Activated CD4-positive, alpha-beta T cell treated with anti-CD3 and anti-CD28 coated beads, Interleukin-2, amount 10 ng/mL, durations not matched to agents 7 days and 5 days (primary cell): ENCODE measurements around the gene ZBTB32. TPM values are rescaled to one million over a fixed set of nuclear protein-coding genes. Genes with fewer than 3 reads are reported as not detected.

Source experiments
- CTCF ChIA-PET: fragments of 350-600 bp; sonication (Branson Sonifier 250); formaldehyde crosslinking; loops from one replicate; lab custom pipeline; 2021; ENCODE audit warnings: antibody characterized with exemption; lab: Charles Lee
- POLR2A ChIA-PET: fragments of 350-600 bp; sonication (Branson Sonifier 250); formaldehyde crosslinking; loops from one replicate; lab custom pipeline; 2021; ENCODE audit warnings: antibody characterized with exemption; lab: Charles Lee
- DNase-seq: peaks from one replicate; pipeline ENCODE4 v3.0.0-alpha.2; 2020
- H3K27ac Mint-ChIP-seq: one replicate; pipeline ENCODE4 v1.8.0; 2021; ENCODE audit warnings: mild to moderate bottlenecking, moderate library complexity, mixed read lengths
- H3K27me3 Mint-ChIP-seq: one replicate; pipeline ENCODE4 v1.8.0; 2021; ENCODE audit warnings: mixed read lengths
- H3K36me3 Mint-ChIP-seq: one replicate; pipeline ENCODE4 v1.8.0; 2021; ENCODE audit warnings: low read depth, mixed read lengths
- H3K4me1 Mint-ChIP-seq: one replicate; pipeline ENCODE4 v1.8.0; 2021; ENCODE audit warnings: mixed read lengths
- H3K4me3 Mint-ChIP-seq: one replicate; pipeline ENCODE4 v1.8.0; 2021; ENCODE audit warnings: mild to moderate bottlenecking, moderate library complexity, mixed read lengths
- H3K9me3 Mint-ChIP-seq: one replicate; pipeline ENCODE4 v1.8.0; 2021; ENCODE audit warnings: mixed read lengths
- total RNA-seq, 2 experiments: library from RNA; stranded (reverse); gene quantifications; one replicate each; pipeline ENCODE4 v1.2.3, GENCODE V29; 2021

Gene ZBTB32
- total RNA-seq, 2 experiments from 2014 or later: 15.4 to 17.3 TPM

DNA sequence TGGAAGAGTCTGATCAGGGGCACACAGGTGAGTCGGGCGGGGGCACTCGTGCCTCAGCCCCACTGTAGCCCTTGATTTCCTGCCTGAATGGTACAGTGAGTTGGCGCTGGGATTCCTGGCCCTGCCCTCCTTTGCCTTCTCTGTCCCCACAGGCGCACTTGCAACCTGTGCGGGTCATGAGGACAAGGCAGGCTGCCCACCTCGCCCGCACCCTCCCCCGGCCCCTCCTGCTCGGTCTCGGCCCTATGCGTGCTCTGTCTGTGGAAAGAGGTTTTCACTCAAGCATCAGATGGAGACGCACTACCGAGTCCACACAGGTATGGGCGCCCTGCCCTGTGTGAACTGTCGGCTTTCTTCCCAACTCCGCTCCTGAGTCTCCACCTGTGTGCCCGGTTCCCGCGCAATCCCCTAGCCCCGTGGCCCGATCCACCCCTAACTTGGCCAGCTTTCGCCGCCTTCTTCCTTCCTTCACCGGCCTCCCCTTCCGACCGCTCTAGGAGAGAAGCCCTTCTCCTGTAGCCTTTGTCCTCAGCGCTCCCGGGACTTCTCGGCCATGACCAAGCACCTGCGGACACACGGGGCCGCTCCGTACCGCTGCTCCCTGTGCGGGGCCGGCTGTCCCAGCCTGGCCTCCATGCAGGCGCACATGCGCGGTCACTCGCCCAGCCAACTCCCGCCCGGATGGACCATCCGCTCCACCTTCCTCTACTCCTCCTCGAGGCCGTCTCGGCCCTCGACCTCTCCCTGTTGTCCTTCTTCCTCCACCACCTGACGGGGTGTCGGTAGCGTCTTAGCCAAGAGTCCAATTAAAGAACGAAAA is 11.8 kb downstream of the ZBTB32 start:
- DNase-seq: no peak
- H3K27ac Mint-ChIP-seq: peak overlapping the region; percentile 94
- ChIA-PET CTCF (interaction anchor here (0.6 to 6.0 kb wide), 5 partner anchors 14 to 167 kb away, joined by 3 to 72 read pairs (median 4); partner anchors contain the start of gene LIN37), POLR2A (interaction anchor here (0.6 kb wide), 1 partner anchor 32 kb away, joined by 3 read pairs; the partner anchor contains the start of gene LIN37)
- H3K9me3 Mint-ChIP-seq: no peaks in the 10 kb centered on the region
- H3K36me3 Mint-ChIP-seq: peaks cover 15% of the 10 kb centered on the region
- H3K27me3 Mint-ChIP-seq: no peaks in the 10 kb centered on the region
- H3K4me1 Mint-ChIP-seq: peaks cover 69% of the 10 kb centered on the region
- peak overlapping the region; percentile 87 for H3K4me3 Mint-ChIP-seq

DNA sequence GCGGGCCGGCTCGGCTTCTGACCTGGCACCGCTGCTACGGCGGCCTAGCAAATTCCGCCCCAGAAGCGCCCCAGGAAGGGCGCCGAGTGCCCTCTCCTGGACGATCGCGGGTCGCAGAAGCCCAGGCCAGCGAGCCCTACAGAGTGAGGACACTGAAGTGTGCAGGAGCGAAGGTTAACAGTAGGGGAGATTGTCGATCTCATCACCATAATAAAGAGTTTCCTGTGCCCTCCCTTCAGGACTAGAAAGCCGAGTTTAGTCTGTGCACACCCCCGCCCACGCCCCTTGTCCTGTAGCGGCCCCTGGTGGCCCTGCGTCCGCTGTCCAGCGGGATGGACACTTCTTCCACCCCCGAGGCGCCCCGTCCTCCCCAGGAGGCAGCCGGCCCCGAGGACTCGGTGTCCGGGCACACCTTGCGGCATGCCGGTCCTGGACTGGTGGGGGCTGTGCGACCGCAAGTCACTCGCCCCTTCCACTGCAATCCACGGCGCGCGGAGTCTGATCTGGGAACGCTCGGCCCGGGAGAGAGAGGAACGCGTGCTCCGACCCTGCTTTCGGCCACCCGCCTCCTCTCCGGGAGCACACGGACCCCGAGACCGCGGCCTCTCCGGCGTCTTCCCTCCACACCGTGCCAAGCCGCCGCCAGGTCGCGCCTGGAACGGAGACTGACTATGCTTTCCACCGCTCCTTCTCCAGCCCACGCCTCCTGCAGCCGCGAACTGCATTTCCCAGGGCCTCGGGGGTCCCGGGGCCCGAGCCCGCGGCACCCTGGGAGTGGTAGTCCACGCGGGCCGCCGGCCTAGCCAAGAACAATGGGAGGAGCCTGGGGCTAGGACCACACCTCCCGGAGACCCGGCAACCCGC is 12.7 kb downstream of the ZBTB32 start:
- CTCF ChIA-PET: interaction anchor here (1.8 to 6.0 kb wide), 3 partner anchors 15 to 31 kb away, joined by 4 to 72 read pairs (median 12); partner anchors contain the start of gene LIN37
- no peaks in the 10 kb centered on the region for H3K27me3 Mint-ChIP-seq

DNA sequence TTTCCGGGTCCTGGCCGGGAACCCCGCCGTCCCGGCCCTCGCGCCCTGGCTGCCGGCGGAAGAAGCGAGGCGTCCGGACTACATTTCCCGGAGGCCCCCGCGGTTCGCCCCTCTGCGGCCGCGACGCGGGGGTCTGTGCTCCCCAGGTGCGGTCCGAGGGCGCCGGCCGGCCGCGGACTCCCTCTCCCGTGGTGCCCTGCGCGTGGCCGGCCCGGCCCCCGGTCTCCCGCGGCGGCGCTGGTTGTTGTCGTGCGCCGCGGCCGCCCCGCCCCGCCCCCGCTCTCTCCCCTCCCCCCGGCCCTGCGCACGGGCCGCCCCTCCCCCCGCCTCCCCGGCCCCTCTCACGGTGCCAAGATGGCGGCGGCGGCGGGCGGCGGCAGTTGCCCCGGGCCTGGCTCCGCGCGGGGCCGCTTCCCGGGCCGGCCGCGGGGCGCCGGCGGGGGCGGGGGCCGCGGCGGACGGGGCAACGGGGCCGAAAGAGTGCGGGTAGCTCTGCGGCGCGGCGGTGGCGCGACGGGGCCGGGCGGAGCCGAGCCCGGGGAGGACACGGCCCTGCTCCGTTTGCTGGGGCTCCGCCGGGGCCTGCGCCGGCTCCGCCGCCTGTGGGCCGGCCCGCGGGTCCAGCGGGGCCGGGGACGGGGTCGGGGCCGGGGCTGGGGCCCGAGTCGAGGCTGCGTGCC is 13.4 kb downstream of the ZBTB32 start, which contains the start of gene KMT2B:
Gene KMT2B, plus strand, starts transcription at position 339 of the 680 bp plus-strand sequence. Its CDS starts 16 bp downstream, at position 355.
- H3K4me3 Mint-ChIP-seq: peak within 1 kb of the TSS; percentile 87
- POLR2A ChIA-PET: no interaction called here
- peaks cover 24% of the 10 kb centered on the region for H3K36me3 Mint-ChIP-seq
- H3K9me3 Mint-ChIP-seq: no peaks in the 10 kb centered on the region
- H3K4me1 Mint-ChIP-seq: peaks cover 59% of the 10 kb centered on the region
- CTCF ChIA-PET: interaction anchor here (0.9 to 1.1 kb wide), 2 partner anchors 23 kb away, joined by 4 to 5 read pairs; no protein-coding TSS in a partner anchor
- H3K27ac Mint-ChIP-seq: peak within 1 kb of the TSS; percentile 94
- DNase-seq: no peak
- H3K27me3 Mint-ChIP-seq: no peaks in the 10 kb centered on the region

More for the DNA sequence above, 12.7 kb downstream of the ZBTB32 start:
- Mint-ChIP-seq H3K36me3 (peaks cover 17% of the 10 kb centered on the region), H3K4me3 (peak overlapping the region; percentile 87), H3K27ac (peak overlapping the region; percentile 94), H3K4me1 (peaks cover 66% of the 10 kb centered on the region), H3K9me3 (no peaks in the 10 kb centered on the region)
- DNase-seq: peak; percentile 97
- POLR2A ChIA-PET: no interaction called here

DNA sequence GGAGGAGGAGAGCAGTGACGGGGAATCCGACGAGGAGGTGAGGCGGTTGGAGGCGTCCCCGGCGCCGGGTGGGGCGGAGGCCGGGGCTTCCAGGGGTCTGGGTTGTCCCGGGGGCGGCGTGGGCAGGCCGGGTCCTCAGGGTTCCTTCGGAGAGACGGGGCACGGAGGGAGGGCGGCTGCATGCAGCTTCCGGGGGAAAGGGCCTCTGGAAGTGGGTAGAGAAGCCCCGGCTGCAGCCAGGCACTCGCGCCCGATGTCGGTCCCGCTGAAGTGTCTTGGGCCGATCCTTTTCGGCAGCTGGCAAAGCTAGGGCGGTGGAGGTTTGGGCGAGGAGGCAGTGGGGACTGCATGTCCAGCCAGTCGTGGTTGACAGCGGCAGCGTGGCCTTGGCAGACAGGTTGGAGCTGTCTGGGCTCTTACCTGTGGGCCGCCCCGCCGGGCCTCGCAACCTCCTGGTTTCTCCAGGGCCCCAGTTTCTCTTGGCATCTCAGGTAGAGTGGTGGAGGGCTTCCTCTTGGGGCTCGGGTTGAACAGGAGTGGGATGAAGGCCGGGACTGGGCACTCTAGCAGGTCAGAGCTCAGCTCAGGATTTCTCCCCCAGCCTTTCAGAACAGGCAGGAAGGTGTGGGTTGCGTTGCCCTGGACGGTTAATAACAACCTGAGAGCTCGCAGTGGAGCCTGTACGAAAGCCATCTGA is 14.1 kb downstream of the ZBTB32 start:
- H3K4me1 Mint-ChIP-seq: peaks cover 52% of the 10 kb centered on the region
- peaks cover 28% of the 10 kb centered on the region for H3K36me3 Mint-ChIP-seq
- H3K4me3 Mint-ChIP-seq: peak overlapping the region; percentile 87
- ChIA-PET CTCF (interaction anchor here (0.8 to 1.1 kb wide), 4 partner anchors 12 to 24 kb away, joined by 3 to 5 read pairs (median 4); no protein-coding TSS in a partner anchor), POLR2A (interaction anchor here (0.7 kb wide), 1 partner anchor 101 kb away, joined by 3 read pairs; no protein-coding TSS in a partner anchor)
- no peaks in the 10 kb centered on the region for H3K27me3 Mint-ChIP-seq
- peak overlapping the region; percentile 85 for H3K27ac Mint-ChIP-seq
- no peaks in the 10 kb centered on the region for H3K9me3 Mint-ChIP-seq
- DNase-seq: peak; percentile 54

DNA sequence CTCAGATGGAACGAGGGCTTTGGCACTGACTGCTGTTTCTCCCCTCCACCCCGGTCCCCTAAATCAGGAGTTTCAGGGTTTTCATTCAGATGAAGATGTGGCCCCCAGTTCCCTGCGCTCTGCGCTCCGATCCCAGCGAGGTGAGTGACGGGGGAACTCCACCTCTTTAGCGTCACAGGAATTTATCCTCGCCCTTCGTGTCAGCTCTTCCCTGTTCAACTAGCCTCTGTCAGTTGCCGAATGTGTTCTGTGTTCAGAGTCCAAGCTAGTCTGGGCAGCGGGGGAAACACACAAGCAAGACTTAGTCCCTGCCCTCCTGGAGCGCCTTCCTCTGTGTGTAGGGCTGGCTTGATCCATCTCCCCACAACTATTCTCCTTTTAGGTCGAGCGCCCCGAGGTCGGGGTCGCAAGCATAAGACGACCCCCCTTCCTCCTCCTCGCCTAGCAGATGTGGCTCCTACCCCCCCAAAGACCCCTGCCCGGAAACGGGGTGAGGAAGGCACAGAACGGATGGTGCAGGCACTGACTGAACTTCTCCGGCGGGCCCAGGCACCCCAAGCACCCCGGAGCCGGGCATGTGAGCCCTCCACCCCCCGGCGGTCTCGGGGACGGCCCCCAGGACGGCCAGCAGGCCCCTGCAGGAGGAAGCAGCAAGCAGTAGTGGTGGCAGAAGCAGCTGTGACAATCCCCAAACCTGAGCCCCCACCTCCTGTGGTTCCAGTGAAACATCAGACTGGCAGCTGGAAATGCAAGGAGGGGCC is 15.2 kb downstream of the ZBTB32 start:
- CTCF ChIA-PET: interaction anchor here (1.1 kb wide), 1 partner anchor 17 kb away, joined by 4 read pairs; no protein-coding TSS in a partner anchor
- Mint-ChIP-seq H3K27ac (peak overlapping the region; percentile 85), H3K36me3 (peaks cover 34% of the 10 kb centered on the region)

DNA sequence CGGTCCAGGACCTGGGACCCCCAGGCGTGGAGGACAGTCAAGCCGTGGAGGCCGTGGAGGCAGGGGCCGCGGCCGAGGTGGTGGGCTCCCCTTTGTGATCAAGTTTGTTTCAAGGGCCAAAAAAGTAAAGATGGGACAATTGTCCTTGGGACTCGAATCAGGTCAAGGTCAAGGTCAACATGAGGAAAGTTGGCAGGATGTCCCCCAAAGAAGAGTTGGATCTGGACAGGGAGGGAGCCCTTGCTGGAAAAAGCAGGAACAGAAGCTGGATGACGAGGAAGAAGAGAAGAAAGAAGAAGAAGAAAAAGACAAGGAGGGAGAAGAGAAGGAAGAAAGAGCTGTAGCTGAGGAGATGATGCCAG is 15.8 kb downstream of the ZBTB32 start:
- Mint-ChIP-seq H3K9me3 (no peaks in the 10 kb centered on the region), H3K4me1 (peaks cover 35% of the 10 kb centered on the region), H3K4me3 (no peak overlapping the region), H3K27ac (peak overlapping the region; percentile 50), H3K36me3 (peaks cover 38% of the 10 kb centered on the region), H3K27me3 (no peaks in the 10 kb centered on the region)
- ChIA-PET CTCF (no interaction called here), POLR2A (no interaction called here)
- DNase-seq: no peak

More for the DNA sequence above, 15.2 kb downstream of the ZBTB32 start:
- DNase-seq: no peak
- Mint-ChIP-seq H3K9me3 (no peaks in the 10 kb centered on the region), H3K4me3 (peak overlapping the region; percentile 87), H3K4me1 (peaks cover 41% of the 10 kb centered on the region), H3K27me3 (no peaks in the 10 kb centered on the region)
- POLR2A ChIA-PET: no interaction called here

DNA sequence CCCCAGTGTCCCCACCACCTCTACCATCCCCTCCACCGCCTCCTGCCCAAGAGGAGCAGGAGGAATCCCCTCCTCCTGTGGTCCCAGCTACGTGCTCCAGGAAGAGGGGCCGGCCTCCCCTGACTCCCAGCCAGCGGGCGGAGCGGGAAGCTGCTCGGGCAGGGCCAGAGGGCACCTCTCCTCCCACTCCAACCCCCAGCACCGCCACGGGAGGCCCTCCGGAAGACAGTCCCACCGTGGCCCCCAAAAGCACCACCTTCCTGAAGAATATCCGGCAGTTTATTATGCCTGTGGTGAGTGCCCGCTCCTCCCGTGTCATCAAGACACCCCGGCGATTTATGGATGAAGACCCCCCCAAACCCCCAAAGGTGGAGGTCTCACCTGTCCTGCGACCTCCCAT is 16.3 kb downstream of the ZBTB32 start:
- ChIA-PET POLR2A (no interaction called here), CTCF (interaction anchor here (0.8 kb wide), 1 partner anchor 19 kb away, joined by 3 read pairs; no protein-coding TSS in a partner anchor)
- Mint-ChIP-seq H3K9me3 (no peaks in the 10 kb centered on the region), H3K27ac (no peak overlapping the region), H3K27me3 (no peaks in the 10 kb centered on the region), H3K4me1 (peaks cover 30% of the 10 kb centered on the region), H3K4me3 (no peak overlapping the region), H3K36me3 (peaks cover 43% of the 10 kb centered on the region)
- no peak for DNase-seq

DNA sequence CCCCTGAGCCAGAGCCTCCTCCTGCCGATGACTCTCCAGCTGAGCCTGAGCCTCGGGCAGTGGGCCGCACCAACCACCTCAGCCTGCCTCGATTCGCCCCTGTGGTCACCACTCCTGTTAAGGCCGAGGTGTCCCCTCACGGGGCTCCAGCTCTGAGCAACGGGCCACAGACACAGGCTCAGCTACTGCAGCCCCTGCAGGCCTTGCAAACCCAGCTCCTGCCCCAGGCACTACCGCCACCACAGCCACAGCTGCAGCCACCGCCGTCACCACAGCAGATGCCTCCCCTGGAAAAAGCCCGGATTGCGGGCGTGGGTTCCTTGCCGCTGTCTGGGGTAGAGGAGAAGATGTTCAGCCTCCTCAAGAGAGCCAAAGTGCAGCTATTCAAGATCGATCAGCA is 17.0 kb downstream of the ZBTB32 start:
- peak overlapping the region; percentile 19 for H3K27ac Mint-ChIP-seq
- peaks cover 50% of the 10 kb centered on the region for H3K36me3 Mint-ChIP-seq
- peaks cover 23% of the 10 kb centered on the region for H3K4me1 Mint-ChIP-seq
- ChIA-PET POLR2A (no interaction called here), CTCF (interaction anchor here (0.7 to 0.8 kb wide), 2 partner anchors 18 to 19 kb away, joined by 3 to 4 read pairs; no protein-coding TSS in a partner anchor)
- no peak for DNase-seq
- no peaks in the 10 kb centered on the region for H3K9me3 Mint-ChIP-seq
- H3K4me3 Mint-ChIP-seq: no peak overlapping the region
- H3K27me3 Mint-ChIP-seq: no peaks in the 10 kb centered on the region

DNA sequence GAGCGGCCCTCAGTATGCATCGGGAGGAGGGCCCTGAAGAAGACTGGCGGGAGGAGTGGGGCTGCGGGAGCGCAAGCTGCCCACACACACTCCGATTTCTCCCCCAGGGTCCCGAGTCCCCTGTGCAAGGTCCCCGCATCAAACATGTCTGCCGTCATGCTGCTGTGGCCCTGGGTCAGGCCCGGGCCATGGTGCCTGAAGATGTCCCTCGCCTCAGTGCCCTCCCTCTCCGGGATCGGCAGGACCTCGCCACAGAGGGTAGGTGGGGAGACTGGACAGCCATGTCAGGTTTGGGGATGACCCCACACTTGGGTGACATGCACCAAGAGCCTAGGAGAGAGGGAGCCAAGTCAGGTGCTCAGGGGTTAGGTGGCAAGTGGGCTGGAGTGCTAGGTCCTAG is 18.1 kb downstream of the ZBTB32 start:
- Mint-ChIP-seq H3K4me3 (no peak overlapping the region), H3K9me3 (no peaks in the 10 kb centered on the region), H3K27ac (peak overlapping the region; percentile 31), H3K36me3 (peaks cover 50% of the 10 kb centered on the region), H3K27me3 (no peaks in the 10 kb centered on the region), H3K4me1 (peaks cover 18% of the 10 kb centered on the region)
- ChIA-PET CTCF (interaction anchor here (0.8 to 1.7 kb wide), 2 partner anchors 14 to 20 kb away, joined by 3 to 5 read pairs; partner anchors contain the start of gene IGFLR1), POLR2A (interaction anchor here (0.5 kb wide), 1 partner anchor 68 kb away, joined by 3 read pairs; no protein-coding TSS in a partner anchor)
- no peak for DNase-seq

DNA sequence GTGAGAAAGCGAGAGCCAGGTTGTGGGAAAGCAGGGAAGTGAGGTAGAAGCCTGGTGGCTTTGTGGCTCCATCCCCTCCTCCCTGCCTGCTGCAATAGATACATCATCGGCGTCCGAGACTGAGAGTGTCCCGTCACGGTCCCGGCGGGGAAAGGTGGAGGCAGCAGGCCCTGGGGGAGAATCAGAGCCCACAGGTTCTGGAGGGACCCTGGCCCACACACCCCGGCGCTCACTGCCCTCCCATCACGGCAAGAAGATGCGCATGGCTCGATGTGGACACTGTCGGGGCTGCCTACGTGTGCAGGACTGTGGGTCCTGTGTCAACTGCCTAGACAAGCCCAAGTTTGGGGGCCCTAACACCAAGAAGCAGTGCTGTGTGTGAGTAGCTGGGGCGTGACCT is 18.5 kb downstream of the ZBTB32 start:
- Mint-ChIP-seq H3K4me3 (no peak overlapping the region), H3K9me3 (no peaks in the 10 kb centered on the region), H3K27ac (no peak overlapping the region), H3K36me3 (peaks cover 51% of the 10 kb centered on the region), H3K27me3 (no peaks in the 10 kb centered on the region), H3K4me1 (peaks cover 18% of the 10 kb centered on the region)
- POLR2A ChIA-PET: no interaction called here
- CTCF ChIA-PET: interaction anchor here (0.7 to 2.9 kb wide), 5 partner anchors 9 to 22 kb away, joined by 3 to 13 read pairs (median 3); partner anchors contain the start of genes IGFLR1, PSENEN and U2AF1L4
- DNase-seq: no peak

DNA sequence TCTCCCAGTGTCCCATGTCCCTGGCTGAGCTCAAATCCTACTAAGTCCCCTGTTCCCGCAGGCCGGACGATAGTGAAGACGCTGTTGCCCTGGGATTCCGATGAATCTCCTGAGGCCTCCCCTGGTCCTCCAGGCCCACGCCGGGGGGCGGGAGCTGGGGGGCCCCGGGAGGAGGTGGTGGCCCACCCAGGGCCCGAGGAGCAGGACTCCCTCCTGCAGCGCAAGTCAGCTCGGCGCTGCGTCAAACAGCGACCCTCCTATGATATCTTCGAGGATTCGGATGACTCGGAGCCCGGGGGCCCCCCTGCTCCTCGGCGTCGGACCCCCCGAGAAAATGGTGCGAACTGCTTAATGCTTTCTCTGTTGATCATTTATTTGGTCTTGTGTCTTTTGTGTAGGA is 19.3 kb downstream of the ZBTB32 start:
- Mint-ChIP-seq H3K4me3 (no peak overlapping the region), H3K27ac (no peak overlapping the region), H3K36me3 (peaks cover 59% of the 10 kb centered on the region), H3K27me3 (no peaks in the 10 kb centered on the region), H3K4me1 (peaks cover 18% of the 10 kb centered on the region), H3K9me3 (no peaks in the 10 kb centered on the region)
- ChIA-PET CTCF (interaction anchor here (0.7 to 2.9 kb wide), 5 partner anchors 8 to 21 kb away, joined by 3 to 13 read pairs (median 3); partner anchors contain the start of genes IGFLR1, PSENEN and U2AF1L4), POLR2A (no interaction called here)
- no peak for DNase-seq
